GM18502 (cell line): ENCODE results near the gene MAT1A.
A peak's percentile ranks its signal among the peaks of the same experiment; 100 is the strongest.
"Not testable (repeated sequence)": the region's sequence is repeated elsewhere in the genome, so short reads cannot be mapped to it uniquely, and the experiment has no call there.

ENCODE experiments used
- ATAC-seq: cut with Tn5 transposase; IDR thresholded peaks from one replicate; pipeline ENCODE4 v1.9.1; 2021; ENCODE audit warnings: mild to moderate bottlenecking; ENCODE audit not compliant: unreplicated experiment, poor library complexity

MAT1A gene

DNA sequence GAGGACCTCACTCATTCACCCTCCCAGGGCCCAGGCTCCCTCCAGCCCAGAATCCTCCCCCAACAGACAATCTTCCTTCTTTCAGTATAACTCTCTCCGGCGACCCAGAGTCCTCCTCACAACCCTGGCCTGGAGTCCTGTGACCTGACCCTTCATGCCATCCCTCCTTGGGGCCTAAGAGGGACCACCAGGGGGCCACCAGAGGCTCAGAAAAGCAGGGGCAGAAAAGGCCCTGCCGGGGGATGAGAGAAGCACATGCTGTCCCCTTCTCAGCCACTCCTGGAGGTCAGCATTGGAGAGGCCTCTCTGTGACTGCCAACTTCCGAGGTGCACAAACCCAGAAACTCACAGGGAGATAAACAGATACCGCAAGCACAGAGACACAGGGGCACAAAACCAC is 53.0 kb downstream of the MAT1A start:
- not testable (repeated sequence) for ATAC-seq

DNA sequence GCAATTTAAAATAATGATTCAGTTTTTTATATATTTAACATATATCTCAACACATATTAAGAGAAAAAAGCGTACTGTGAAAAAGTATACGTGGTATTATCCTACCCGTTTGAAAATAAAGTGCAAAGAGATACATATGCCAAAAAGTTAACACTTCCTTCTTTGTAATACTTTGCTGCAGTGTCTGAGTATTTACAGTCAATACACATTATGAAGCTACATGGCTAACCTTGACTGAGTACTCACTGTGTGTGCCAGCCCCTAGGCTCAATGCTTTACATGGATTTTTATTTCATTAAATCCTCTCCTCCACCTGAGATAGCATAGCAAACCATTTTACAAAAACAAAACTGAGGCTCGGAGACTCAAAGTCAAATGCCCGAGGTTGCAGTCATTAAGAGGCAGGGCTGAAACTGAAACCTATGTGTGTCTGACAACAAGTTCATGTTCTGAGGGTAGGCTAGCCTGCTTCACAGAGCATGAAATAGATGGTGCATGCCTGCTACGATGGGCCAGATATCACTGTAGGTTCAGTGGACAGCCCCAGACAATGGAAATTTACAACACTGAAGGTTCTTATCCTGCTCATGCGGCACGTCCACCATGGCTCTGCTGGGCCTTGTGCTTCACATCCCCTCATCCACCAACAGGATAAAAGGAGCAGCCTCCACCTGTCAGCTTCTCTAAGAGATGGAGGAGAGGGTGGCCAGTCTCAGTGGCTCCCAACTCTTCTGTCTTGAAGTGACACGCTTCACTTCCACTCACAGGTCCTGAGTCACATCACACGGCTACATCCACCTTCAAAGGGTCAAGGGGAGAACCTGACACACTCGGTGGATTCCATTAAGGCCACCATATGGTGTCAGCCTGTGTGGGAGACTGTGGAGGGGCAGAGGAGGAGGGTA is 54.9 kb downstream of the MAT1A start:
- ATAC-seq, result peak; percentile 100

DNA sequence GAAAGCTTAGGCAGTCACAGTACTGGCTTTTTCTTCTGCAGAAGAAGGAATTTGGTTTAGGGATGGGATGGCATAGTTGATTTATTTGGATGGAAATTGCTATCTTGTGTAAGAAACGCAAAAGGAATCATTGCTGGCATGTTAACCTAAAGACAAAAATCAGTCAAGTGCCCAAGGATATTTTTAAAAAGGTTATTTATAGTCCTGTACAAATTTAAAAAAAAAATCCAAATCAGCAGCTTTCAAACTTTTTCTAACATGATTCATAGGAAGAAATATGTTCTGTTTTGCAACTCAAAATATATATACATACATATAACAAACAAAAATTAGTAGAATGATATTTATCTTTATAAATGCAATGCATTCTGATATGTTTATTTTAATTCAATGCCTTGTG is 55.6 kb downstream of the MAT1A start:
- ATAC-seq, result not testable (repeated sequence)

DNA sequence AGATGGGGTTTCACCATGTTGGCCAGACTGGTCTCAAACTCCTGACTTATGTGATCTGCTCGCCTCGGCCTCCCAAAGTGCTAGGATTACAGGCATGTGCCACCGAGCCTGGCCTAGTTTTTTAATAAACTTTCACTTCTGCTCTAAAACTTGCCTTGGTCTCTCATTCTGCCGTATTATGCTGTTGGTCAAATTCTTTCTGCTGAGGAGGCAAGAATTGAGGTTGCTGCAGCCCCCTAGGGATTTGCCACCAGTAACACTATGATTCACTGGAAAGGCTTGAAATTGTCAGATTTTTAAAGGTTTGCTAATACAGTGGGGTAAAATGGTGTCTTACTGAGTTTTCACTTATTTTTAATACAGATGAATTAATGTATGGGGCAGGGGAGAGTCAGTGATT is 62.7 kb downstream of the MAT1A start:
- ATAC-seq, result peak; percentile 68

DNA sequence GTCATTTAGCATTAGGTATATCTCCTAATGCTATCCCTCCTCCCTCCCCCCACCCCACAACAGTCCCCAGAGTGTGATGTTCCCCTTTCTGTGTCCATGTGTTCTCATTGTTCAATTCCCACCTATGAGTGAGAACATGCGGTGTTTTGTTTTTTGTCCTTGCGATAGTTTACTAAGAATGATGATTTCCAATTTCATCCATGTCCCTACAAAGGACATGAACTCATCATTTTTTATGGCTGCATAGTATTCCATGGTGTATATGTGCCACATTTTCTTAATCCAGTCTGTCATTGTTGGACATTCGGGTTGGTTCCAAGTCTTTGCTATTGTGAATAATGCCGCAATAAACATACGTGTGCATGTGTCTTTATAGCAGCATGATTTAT is 66.4 kb downstream of the MAT1A start:
- ATAC-seq, result not testable (repeated sequence)
